Tibial nerve (tissue), 4 donors: Measurements from ENCODE around the gene ASXL1.
"Not testable (repeated sequence)": the region's sequence is repeated elsewhere in the genome, so short reads cannot be mapped to it uniquely, and the experiment has no call there.

Experiments
- EP300 ChIP-seq, 2 donors: sonication (generic); formaldehyde crosslinking; IDR thresholded peaks; one replicate each; pipeline ENCODE4 v1.6.1; 2017; ENCODE audit warnings: antibody characterized with exemption in 2 of 2, mild to moderate bottlenecking in 1 of 2
- POLR2A ChIP-seq, 2 donors: fragments of 450-650 bp; IDR thresholded peaks; one replicate each; pipeline ENCODE4 v1.6.1; 2017; ENCODE audit warnings: antibody characterized with exemption in 2 of 2, mild to moderate bottlenecking in 2 of 2, moderate library complexity in 2 of 2
- TF ChIP-seq, protein P1 (sequence below), 5 experiments: fragments of 200-600 bp in 3 of 5; fragments of 450-650 bp in 2 of 5; sonication (generic) in 3 of 5; IDR thresholded peaks; one replicate each; pipeline ENCODE4 v1.5.1; 2016 to 2019; ENCODE audit warnings: antibody characterized with exemption in 5 of 5, mild to moderate bottlenecking in 3 of 5, moderate library complexity in 2 of 5

DNA sequence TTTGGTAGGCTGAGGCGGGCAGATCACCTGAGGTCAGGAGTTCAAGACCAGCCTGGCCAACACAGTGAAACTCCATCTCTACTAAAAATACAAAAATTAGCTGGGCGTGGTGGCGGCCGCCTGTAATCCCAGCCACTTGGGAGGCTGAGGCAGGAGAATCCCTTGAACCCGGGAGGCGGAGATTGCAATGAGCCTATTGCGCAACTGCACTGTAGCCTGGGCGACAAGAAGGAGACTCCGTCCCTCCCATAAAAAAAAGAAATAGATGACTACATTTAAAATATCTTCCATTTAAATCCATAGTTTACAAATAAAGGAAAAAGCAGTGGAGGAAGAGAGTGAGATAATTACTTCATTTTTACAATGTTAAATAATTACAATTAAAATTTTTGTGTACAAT is 21.9 kb downstream of the ASXL1 start:
- TF ChIP-seq, protein P1, sequence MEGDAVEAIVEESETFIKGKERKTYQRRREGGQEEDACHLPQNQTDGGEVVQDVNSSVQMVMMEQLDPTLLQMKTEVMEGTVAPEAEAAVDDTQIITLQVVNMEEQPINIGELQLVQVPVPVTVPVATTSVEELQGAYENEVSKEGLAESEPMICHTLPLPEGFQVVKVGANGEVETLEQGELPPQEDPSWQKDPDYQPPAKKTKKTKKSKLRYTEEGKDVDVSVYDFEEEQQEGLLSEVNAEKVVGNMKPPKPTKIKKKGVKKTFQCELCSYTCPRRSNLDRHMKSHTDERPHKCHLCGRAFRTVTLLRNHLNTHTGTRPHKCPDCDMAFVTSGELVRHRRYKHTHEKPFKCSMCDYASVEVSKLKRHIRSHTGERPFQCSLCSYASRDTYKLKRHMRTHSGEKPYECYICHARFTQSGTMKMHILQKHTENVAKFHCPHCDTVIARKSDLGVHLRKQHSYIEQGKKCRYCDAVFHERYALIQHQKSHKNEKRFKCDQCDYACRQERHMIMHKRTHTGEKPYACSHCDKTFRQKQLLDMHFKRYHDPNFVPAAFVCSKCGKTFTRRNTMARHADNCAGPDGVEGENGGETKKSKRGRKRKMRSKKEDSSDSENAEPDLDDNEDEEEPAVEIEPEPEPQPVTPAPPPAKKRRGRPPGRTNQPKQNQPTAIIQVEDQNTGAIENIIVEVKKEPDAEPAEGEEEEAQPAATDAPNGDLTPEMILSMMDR (IDR thresholded peaks at IDR 0.05), result not testable (repeated sequence)
- TF ChIP-seq POLR2A, EP300 (IDR thresholded peaks at IDR 0.05): not testable (repeated sequence)
